ENCODE results near the gene NR2E3.

The NR2E3 gene

GRCh38 chr15:71817351-71817750 lies 7.0 kb downstream of the NR2E3 start:
- no peaks in the 10 kb centered on the region for H3K27me3 ChIP-seq (ENCODE audit: control insufficient read depth, low read length)
- no peaks in the 10 kb centered on the region for H3K4me1 ChIP-seq (ENCODE audit: control insufficient read depth, low read length)
- no peaks in the 10 kb centered on the region for H3F3A ChIP-seq (ENCODE audit: control insufficient read depth, insufficient read depth)
- no peak overlapping the region for H3K27ac ChIP-seq (ENCODE audit: low read depth, low read length)
- H3K79me2 ChIP-seq (ENCODE audit: control insufficient read depth, low read length): no peaks in the 10 kb centered on the region
- H3K9me2 ChIP-seq (replicated peaks; ENCODE audit: control insufficient read depth, low read length): no peaks in the 10 kb centered on the region
- H3K4me3 ChIP-seq (ENCODE audit: low read length): no peak overlapping the region
- peaks cover 2% of the 10 kb centered on the region; the same call in 1 of the 2 replicates for H3K36me3 ChIP-seq (ENCODE audit: control insufficient read depth, low read length)
- no peaks in the 10 kb centered on the region for H4K20me1 ChIP-seq (ENCODE audit: control insufficient read depth, insufficient read depth, low read depth, low read length)
- no peak overlapping the region for H3K4me2 ChIP-seq (ENCODE audit: low read length)
- TF ChIP-seq CTCF (IDR thresholded peaks at IDR 0.05; ENCODE audit: low read depth, low read length, poor library complexity, severe bottlenecking) (no peak), EZH2phosphoT487 (IDR thresholded peaks at IDR 0.05; ENCODE audit: borderline replicate concordance, low read length) (no peak)
- H3K9me3 ChIP-seq (ENCODE audit: control insufficient read depth, insufficient read depth, low read length): no peaks in the 10 kb centered on the region

GRCh38 chr15:71820127-71820526 lies 9.8 kb downstream of the NR2E3 start:
- Histone ChIP-seq H3K79me2 (ENCODE audit: control insufficient read depth, low read length) (no peaks in the 10 kb centered on the region), H3K9me2 (replicated peaks; ENCODE audit: control insufficient read depth, low read length) (no peaks in the 10 kb centered on the region), H4K20me1 (ENCODE audit: control insufficient read depth, insufficient read depth, low read depth, low read length) (no peaks in the 10 kb centered on the region), H3K36me3 (ENCODE audit: control insufficient read depth, low read length) (peaks cover 18% of the 10 kb centered on the region), H3F3A (ENCODE audit: control insufficient read depth, insufficient read depth) (no peaks in the 10 kb centered on the region), H3K9me3 (ENCODE audit: control insufficient read depth, insufficient read depth, low read length) (no peaks in the 10 kb centered on the region), H3K4me2 (ENCODE audit: low read length) (no peak overlapping the region), H3K27ac (ENCODE audit: low read depth, low read length) (no peak overlapping the region), H3K4me1 (ENCODE audit: control insufficient read depth, low read length) (no peaks in the 10 kb centered on the region), H3K4me3 (ENCODE audit: low read length) (no peak overlapping the region), H3K27me3 (ENCODE audit: control insufficient read depth, low read length) (no peaks in the 10 kb centered on the region)
- TF ChIP-seq EZH2phosphoT487 (IDR thresholded peaks at IDR 0.05; ENCODE audit: borderline replicate concordance, low read length) (no peak), CTCF (IDR thresholded peaks at IDR 0.05; ENCODE audit: low read depth, low read length, poor library complexity, severe bottlenecking) (no peak)

GRCh38 chr15:71821547-71822129 lies 11.3 kb downstream of the NR2E3 start:
- peaks cover 29% of the 10 kb centered on the region for H3K36me3 ChIP-seq (ENCODE audit: control insufficient read depth, low read length)
- TF ChIP-seq EZH2phosphoT487 (IDR thresholded peaks at IDR 0.05; ENCODE audit: borderline replicate concordance, low read length) (no peak), CTCF (IDR thresholded peaks at IDR 0.05; ENCODE audit: low read depth, low read length, poor library complexity, severe bottlenecking) (no peak)
- no peaks in the 10 kb centered on the region for H3K4me1 ChIP-seq (ENCODE audit: control insufficient read depth, low read length)
- no peaks in the 10 kb centered on the region for H3K27me3 ChIP-seq (ENCODE audit: control insufficient read depth, low read length)
- H3K79me2 ChIP-seq (ENCODE audit: control insufficient read depth, low read length): no peaks in the 10 kb centered on the region
- no peak overlapping the region for H3K4me2 ChIP-seq (ENCODE audit: low read length)
- H4K20me1 ChIP-seq (ENCODE audit: control insufficient read depth, insufficient read depth, low read depth, low read length): no peaks in the 10 kb centered on the region
- H3K4me3 ChIP-seq (ENCODE audit: low read length): no peak overlapping the region
- no peaks in the 10 kb centered on the region for H3F3A ChIP-seq (ENCODE audit: control insufficient read depth, insufficient read depth)
- H3K27ac ChIP-seq (ENCODE audit: low read depth, low read length): no peak overlapping the region
- no peaks in the 10 kb centered on the region for H3K9me3 ChIP-seq (ENCODE audit: control insufficient read depth, insufficient read depth, low read length)
- H3K9me2 ChIP-seq (replicated peaks; ENCODE audit: control insufficient read depth, low read length): no peaks in the 10 kb centered on the region

Measured in DOHH2 (cell line).